ENCODE results near the gene TUBGCP6.

Gene TUBGCP6

GRCh38 chr22:50226063-50226874 lies 18.6 kb downstream of the TUBGCP6 start:
- no peak for DNase-seq (ENCODE audit: low read depth)

DNA sequence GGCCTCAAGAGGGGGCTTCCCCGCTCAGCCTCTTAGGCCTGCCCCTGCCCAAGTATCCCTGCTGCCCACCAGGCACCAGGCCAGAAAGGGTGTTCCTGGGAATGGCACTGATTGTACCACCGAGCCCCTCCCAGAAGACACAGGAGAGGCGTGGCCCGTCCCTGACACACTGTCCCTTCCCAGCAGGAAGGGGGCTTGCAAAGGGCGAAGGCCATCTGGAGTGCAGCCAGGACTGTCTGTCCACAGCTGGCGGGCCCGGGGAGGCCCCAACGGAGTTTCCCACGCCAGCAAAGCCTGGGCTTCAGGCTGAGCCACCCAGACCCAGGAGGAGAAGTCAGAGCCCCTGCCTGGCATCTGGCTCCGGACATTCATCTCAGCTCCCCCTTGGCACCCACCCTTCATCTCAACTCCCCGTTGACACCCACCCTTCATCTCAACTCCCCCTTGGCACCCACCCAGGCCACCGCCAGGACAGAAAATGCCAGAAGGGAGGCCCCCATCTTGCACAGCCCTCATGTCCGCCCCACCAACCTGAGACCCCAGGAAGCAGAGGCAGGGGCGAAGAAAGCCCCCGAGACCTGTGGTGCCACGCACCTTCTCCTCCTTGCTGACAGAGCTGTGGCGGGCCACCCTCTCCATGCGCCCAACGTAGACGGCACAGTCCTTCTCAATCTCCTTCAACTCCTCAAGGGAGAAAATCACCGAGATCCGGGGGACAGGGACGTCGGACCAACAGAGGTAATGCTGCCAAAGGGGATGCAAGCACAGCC lies 19.4 kb downstream of the TUBGCP6 start:
- DNase-seq (ENCODE audit: low read depth): no peak

- DNase-seq (ENCODE audit: low read depth): no peak
These were observed 20.8 kb downstream of the TUBGCP6 start for GRCh38 chr22:50224071-50224470.

DNA sequence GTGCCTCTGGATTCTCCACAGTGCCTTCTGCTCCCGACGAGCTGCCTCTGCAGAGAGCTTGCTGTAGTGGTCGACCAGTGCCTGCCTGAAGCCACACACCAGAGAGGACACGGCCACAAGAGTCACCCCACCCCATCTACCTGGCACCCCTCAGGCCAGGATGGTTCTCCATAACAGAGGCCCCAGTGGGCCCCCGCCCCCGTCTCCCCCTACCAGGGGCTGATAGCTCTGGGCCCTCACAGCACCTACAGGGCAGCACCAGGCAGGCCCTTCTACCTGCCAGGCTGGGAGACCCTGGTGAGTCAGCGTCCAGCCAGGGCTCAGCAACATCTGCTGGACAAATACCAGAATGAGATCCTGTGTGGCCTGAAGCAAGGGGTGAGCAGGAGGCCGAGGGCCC lies 22.3 kb downstream of the TUBGCP6 start:
- no peak for DNase-seq (ENCODE audit: low read depth)

DNA sequence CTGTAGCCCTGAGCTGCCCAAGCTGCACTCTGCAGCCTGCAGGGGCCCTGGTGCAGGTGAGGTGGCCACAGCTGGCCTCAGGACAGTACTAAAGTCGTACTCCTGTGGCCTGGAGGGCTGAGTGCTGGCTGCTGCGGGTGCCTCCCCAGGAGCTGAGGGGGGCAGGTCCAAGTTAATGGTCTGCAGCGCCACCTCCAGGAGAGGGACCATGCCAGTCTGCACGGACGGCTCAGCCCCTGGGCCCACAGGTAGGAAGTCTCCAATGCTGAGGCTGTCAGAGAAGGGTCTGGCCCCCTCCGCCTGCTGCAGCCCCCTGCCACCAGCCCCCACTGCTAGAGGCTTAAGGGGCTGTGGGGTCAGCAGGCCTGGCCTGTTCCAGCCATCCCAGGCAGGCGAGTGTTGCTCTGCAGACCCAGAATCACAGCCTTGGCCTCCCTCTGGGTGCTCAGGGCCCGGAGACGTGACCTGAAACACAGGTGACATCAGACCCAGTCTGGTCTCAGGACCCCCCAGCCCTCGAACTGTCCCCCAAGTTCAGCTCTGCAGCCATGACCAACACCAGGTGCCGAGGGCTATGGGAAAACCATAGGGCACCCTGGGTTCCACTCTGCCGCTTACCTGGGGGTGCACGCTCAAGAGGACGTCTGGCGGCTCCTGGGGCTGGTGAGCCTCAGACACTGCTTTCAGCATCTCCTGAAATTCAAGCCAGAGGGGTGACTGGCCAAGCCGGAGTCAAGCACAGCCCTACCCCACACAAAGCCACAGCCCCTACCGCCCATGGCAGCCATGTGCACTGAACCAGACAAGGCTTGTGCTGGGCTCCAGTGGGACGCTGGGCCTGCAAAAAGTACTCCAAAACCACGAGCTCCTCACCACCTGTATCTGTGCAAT lies 23.2 kb downstream of the TUBGCP6 start:
- no peak for DNase-seq (ENCODE audit: low read depth)

- DNase-seq (ENCODE audit: low read depth): no peak
These were observed 24.0 kb downstream of the TUBGCP6 start for GRCh38 chr22:50220603-50221409.

DNA sequence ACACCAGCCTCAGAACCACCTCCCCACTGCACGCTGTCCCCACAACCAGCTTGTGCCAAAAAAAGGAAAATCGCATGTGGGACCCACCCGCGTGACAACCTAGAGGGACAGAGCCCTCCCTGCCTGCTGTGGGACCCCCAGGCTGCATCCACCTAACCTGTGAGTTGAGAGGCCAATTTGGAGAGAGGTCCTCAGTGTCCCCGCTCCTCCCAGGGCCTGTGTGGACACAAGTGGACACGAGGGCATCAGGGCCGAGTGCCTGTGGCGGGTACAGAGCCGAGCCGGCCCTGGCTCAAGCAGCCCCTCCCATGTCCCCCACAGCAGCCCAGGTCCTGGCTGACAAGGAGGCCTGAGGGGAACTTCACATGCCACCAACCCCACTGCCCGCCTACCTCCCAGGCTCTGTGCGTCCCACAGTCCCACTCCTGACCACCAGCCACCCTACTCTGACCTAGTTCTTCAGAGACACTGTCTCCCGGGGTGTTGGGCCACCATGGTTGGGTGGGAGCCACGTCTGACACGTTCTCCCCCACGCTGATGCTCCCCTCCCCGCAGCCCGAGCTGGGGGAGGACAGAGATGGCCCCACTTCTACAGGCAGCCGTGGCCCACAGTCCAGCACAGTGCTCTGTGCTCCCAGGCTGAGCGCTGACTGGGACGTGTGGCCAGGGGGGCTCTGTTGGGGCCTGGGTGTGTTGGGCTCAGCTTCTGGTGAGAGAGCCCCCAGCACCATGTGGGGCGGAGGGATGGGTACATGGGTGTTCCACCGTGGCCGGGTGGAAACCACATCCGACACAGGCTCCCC lies 24.8 kb downstream of the TUBGCP6 start:
- no peak for DNase-seq (ENCODE audit: low read depth)

GRCh38 chr22:50218996-50219727 lies 25.7 kb downstream of the TUBGCP6 start:
- DNase-seq (ENCODE audit: low read depth): no peak

DNA sequence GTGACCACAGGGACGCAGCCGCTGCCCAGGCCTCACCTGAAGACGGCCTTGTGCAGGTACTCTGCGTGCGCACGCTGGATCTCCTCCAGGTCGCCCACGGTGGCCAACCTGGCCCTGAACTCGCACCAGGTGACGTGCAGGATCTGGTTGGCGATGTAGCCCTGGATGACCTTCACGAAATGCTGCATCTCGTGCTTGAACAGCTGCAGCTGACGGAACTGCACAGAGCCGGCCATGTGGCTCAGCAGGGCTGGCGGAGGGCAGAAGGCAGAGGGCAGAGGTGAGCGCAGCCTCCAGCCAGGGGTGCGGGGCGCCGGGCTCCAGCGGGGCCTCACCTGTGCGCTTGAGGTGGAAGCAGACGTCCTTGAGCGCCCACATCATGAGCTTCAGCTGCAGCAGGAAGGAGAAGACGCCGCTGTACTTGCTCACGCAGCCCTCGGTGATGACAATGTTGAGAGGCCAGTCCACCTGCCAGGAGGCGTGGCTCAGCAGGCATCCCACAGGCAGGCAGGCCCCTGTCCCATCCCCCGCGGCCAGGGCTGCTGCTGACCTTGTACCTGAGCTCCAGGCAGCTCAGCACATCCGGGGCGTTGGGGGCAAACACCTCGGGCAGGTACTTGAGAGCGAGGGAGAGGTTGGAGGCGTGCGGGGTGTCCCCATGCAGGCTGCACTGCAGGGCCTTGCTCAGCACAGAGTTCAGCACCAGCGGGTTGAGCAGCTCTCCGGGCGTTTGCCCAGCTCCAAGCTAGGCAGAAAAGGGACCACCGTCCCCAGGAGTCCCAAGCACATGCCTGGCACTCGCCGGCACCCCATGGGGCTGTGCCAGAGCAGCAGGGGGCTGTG lies 26.4 kb downstream of the TUBGCP6 start:
- DNase-seq (ENCODE audit: low read depth): no peak

DNA sequence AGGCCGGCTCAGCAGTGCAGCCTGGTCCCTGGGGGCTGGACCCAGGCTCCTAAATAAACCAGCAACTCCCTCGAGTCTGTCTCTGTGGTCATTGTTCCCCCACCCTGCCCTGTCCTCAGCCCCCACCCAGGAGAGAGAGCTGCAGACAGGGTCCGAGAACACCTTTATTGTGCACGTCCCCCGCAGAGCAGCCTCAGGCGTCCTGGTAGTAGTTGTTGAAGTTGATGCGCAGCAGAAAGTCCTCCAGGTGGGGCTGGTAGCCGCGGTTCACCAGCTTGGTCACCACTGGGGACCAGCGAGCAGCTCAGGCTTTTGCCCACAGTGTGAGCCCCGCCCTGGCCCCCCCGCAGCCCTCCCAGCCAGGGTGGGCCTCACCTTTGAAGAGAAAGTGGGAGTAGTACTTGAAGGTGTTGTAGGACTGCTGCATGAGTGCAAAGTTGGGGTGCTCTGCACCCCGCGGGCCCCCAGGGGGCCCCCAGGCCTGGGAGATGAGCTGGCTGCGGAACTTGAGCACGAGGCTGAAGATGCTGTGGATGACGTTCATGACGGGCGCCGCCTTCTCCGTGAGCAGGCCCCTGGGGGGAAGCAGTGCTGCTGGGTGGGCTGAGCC lies 27.2 kb downstream of the TUBGCP6 start:
- no peak for DNase-seq (ENCODE audit: low read depth)

- DNase-seq (ENCODE audit: low read depth): no peak
These were observed 27.9 kb downstream of the TUBGCP6 start for GRCh38 chr22:50216684-50217520.

DNA sequence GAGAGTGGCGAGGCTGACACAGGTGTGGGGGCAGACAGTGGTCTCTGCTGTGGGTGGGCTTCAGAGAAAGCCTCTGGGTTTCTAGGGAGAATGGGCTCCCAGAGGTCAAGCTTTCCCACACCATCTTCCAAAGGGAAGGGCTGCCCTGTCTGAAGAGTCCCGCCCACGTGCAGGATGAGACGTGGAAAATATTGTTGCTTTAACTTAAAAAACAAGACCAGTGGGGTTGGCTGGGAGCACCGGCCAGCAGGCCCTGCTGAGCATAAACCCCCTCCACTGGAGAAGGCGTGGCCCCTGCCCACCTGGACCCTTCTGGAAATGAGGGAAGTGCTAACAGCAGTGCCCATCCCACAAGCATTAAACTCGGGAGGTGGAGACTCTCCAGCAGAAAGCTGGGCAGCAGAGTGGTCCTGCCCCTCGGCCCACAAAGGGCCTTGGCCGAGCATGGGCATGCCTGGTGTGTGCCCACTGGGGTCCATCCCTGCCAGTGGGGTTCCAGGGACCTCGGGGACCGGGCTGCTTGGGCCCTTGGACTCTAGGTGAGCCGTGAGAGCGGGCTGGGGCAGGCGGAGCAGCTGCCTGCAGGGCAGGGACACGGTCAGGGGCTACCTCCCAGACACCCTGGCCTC lies 28.7 kb downstream of the TUBGCP6 start:
- no peak for DNase-seq (ENCODE audit: low read depth)

GRCh38 chr22:50215297-50216054 lies 29.3 kb downstream of the TUBGCP6 start:
- DNase-seq (ENCODE audit: low read depth): no peak

DNA sequence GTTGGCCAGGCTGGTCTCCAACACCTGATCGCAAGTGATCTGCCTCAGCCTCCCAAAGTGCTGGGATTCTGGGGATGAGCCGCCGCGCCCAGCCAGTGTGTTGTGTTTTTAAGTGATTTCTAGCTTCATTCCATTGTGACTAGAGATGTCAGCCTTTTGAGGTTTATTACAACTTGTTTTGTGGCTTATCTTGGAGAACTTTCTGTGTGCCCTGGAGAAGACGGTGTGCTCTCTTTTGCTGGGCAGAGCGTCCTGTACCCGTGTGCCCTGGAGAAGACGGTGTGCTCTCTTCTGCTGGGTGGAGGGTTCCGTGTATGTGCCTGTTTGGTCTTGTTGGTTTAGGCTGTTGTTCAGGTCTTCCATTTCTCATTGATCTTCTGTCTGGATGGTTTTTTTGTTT lies 31.6 kb downstream of the TUBGCP6 start:
- DNase-seq (ENCODE audit: low read depth): no peak

- DNase-seq (ENCODE audit: low read depth): no peak
These were observed 33.7 kb downstream of the TUBGCP6 start for GRCh38 chr22:50211147-50211546.

DNA sequence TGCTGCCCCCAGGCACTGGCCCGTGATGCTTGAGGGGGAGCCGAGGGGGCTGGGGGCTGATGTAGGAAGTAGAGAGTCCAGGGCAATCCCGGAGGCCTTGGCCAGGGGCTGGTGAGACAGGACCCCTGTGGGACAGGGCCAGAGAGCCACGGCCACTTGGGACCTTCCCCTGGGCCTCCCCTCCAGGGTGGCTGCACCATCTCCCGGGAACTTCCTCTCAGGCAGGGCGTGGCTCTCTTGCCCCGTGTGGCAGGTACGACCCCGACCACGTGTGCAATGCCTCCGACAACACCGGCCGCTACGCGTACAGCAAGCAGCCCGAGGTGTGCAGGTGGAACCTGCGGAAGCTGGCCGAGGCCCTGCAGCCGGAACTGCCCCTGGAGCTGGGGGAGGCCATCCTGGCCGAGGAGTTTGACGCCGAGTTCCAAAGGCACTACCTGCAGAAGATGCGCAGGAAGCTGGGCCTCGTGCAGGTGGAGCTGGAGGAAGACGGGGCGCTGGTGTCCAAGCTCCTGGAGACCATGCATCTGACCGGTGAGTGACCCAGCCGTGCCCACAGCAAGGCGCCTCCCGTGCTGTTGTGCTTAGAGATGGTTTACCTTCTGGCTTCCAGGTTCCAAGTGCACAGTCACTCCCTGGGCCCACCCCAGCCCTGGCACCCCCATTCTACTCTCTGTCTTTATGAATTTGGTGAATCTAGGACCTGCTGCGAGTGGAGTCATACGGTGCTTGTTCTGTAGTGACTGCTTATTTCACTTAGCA lies 34.3 kb downstream of the TUBGCP6 start:
- DNase-seq (ENCODE audit: low read depth): no peak

Measured in GM04503 (cell line).